HG03108 (cell line): ENCODE data around the gene NOL4L.

Source experiments
- ATAC-seq: cut with Tn5 transposase; IDR thresholded peaks from one replicate; pipeline ENCODE4 v1.9.1; 2021; ENCODE audit warnings: moderate library complexity; ENCODE audit not compliant: unreplicated experiment

The NOL4L gene

GRCh38 chr20:32449890-32450401, 135.2 kb downstream of the NOL4L start:
- ATAC-seq = no peak

GRCh38 chr20:32449057-32449889, 135.9 kb downstream of the NOL4L start:
- ATAC-seq = no peak

GRCh38 chr20:32448306-32449056, 136.7 kb downstream of the NOL4L start:
- no peak for ATAC-seq

- ATAC-seq = no peak
These were observed 137.8 kb downstream of the NOL4L start for GRCh38 chr20:32447136-32448027.

GRCh38 chr20:32446301-32447100, 138.6 kb downstream of the NOL4L start:
- no peak for ATAC-seq

- ATAC-seq = no peak
These were observed 139.4 kb downstream of the NOL4L start for GRCh38 chr20:32445539-32446273.

- no peak for ATAC-seq
These were observed 140.5 kb downstream of the NOL4L start for GRCh38 chr20:32444474-32445220.

GRCh38 chr20:32443386-32443974, 141.7 kb downstream of the NOL4L start:
- no peak for ATAC-seq

GRCh38 chr20:32442630-32443373, 142.3 kb downstream of the NOL4L start:
- ATAC-seq = no peak

- ATAC-seq = no peak
These were observed 143.5 kb downstream of the NOL4L start for GRCh38 chr20:32441638-32442037.

GRCh38 chr20:32440758-32441078, 144.4 kb downstream of the NOL4L start:
- ATAC-seq = no peak

- ATAC-seq = no peak
These were observed 144.9 kb downstream of the NOL4L start for GRCh38 chr20:32440069-32440757.

- ATAC-seq = no peak
These were observed 145.9 kb downstream of the NOL4L start for GRCh38 chr20:32439132-32439829.

GRCh38 chr20:32438331-32438858, 146.7 kb downstream of the NOL4L start:
- ATAC-seq = no peak

- ATAC-seq = no peak
These were observed 147.6 kb downstream of the NOL4L start for GRCh38 chr20:32437391-32438074.

- ATAC-seq = no peak
These were observed 148.2 kb downstream of the NOL4L start for GRCh38 chr20:32436968-32437367.
